ENCODE results near the gene SMAD3.
A peak's percentile ranks its signal among the peaks of the same experiment; 100 is the strongest.

The SMAD3 gene

DNA sequence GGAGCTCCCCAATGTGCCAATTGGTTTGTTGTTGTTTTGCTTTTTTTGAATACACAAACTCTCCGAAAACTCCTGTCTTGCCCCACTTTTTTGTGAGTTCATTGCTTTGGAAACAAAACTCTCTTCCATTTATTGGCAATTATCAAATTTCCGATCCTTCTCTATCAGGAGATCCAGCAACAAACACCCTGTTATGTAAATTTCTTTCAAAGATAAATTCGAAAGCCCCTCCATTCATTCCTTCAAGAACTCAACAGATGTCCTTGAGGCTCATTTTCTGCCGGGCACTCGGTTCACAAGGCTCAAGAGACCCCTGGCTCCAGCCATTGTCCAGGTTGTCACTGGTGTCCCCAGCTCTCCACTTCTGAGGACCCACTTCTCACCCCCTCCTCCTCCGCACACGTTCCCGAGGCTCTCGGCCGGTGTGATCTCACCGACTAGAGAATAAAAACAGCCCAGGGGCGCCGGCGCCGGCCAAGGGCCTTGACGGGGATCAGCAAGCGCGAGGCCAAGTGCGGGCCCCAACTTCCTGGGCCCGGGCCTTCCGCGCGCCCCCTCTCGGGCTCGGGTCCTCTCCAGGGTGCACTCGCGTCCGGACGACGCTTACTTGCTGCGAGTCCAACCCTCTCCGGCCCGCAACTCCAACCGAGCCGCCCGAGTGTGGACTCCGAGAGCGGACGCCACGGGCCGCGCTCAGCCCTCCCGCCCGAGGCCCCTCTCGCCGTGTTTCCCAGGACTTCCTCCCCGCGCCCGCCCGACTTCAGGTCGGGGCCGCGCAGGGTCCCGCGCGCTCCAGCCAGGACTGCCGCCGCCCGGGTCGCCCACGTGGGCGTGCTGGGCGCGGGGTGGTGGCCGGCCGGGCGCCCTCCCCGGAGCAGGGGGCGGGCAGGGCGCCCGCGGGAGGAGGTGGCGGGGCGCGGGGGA lies 533 bp upstream of the SMAD3 start (continued):
- TF ChIP-seq ZNF239 (tag by site-specific recombination; IDR thresholded peaks at IDR 0.05): no peak
- no peak for TF ChIP-seq ZNF248 (tag by site-specific recombination; IDR thresholded peaks at IDR 0.05)
- TF ChIP-seq KLF7 (tag by site-specific recombination; IDR thresholded peaks at IDR 0.05; ENCODE audit: borderline replicate concordance): peak; percentile 61; the same call in 1 of the 2 replicates
- no peak for TF ChIP-seq ZNF473 (tag by site-specific recombination; IDR thresholded peaks at IDR 0.05)
- no peak for TF ChIP-seq ZNF830 (tag by site-specific recombination; IDR thresholded peaks at IDR 0.05; ENCODE audit: low read depth)
- TF ChIP-seq ZNF274 (IDR thresholded peaks at IDR 0.05; ENCODE audit: low read length): no peak
- no peak for TF ChIP-seq ZNF274 (tag by site-specific recombination; IDR thresholded peaks at IDR 0.05; ENCODE audit: borderline replicate concordance)
- peak; percentile 27; the same call in 1 of the 2 replicates for TF ChIP-seq MEIS1 (CRISPR knock-in tag; IDR thresholded peaks at IDR 0.05; ENCODE audit: borderline replicate concordance)
- no peak for TF ChIP-seq ZNF133 (tag by site-specific recombination; IDR thresholded peaks at IDR 0.05)
- TF ChIP-seq, protein P1, sequence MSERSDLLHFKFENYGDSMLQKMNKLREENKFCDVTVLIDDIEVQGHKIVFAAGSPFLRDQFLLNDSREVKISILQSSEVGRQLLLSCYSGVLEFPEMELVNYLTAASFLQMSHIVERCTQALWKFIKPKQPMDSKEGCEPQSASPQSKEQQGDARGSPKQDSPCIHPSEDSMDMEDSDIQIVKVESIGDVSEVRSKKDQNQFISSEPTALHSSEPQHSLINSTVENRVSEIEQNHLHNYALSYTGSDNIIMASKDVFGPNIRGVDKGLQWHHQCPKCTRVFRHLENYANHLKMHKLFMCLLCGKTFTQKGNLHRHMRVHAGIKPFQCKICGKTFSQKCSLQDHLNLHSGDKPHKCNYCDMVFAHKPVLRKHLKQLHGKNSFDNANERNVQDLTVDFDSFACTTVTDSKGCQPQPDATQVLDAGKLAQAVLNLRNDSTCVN (tag by site-specific recombination; optimal IDR thresholded peaks at IDR 0.05): peak; percentile 99
- TF ChIP-seq, protein P2, sequence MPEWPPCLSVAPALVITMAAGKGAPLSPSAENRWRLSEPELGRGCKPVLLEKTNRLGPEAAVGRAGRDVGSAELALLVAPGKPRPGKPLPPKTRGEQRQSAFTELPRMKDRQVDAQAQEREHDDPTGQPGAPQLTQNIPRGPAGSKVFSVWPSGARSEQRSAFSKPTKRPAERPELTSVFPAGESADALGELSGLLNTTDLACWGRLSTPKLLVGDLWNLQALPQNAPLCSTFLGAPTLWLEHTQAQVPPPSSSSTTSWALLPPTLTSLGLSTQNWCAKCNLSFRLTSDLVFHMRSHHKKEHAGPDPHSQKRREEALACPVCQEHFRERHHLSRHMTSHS (tag by site-specific recombination; IDR thresholded peaks at IDR 0.05): 0 out of 2 replicates have a peak, but pooled peaks have one; percentile 14
- TF ChIP-seq, protein P3, sequence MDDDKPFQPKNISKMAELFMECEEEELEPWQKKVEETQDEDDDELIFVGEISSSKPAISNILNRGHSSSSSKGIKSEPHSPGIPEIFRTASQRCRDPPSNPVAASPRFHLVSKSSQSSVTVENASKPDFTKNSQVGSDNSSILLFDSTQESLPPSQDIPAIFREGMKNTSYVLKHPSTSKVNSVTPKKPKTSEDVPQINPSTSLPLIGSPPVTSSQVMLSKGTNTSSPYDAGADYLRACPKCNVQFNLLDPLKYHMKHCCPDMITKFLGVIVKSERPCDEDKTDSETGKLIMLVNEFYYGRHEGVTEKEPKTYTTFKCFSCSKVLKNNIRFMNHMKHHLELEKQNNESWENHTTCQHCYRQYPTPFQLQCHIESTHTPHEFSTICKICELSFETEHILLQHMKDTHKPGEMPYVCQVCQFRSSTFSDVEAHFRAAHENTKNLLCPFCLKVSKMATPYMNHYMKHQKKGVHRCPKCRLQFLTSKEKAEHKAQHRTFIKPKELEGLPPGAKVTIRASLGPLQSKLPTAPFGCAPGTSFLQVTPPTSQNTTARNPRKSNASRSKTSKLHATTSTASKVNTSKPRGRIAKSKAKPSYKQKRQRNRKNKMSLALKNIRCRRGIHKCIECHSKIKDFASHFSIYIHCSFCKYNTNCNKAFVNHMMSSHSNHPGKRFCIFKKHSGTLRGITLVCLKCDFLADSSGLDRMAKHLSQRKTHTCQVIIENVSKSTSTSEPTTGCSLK (tag by site-specific recombination; IDR thresholded peaks at IDR 0.05): no peak
- TF ChIP-seq, protein P4, sequence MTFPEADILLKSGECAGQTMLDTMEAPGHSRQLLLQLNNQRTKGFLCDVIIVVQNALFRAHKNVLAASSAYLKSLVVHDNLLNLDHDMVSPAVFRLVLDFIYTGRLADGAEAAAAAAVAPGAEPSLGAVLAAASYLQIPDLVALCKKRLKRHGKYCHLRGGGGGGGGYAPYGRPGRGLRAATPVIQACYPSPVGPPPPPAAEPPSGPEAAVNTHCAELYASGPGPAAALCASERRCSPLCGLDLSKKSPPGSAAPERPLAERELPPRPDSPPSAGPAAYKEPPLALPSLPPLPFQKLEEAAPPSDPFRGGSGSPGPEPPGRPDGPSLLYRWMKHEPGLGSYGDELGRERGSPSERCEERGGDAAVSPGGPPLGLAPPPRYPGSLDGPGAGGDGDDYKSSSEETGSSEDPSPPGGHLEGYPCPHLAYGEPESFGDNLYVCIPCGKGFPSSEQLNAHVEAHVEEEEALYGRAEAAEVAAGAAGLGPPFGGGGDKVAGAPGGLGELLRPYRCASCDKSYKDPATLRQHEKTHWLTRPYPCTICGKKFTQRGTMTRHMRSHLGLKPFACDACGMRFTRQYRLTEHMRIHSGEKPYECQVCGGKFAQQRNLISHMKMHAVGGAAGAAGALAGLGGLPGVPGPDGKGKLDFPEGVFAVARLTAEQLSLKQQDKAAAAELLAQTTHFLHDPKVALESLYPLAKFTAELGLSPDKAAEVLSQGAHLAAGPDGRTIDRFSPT (tag by site-specific recombination; IDR thresholded peaks at IDR 0.05): no peak
- no peak for TF ChIP-seq ZNF558 (tag by site-specific recombination; IDR thresholded peaks at IDR 0.05)
- peak; percentile 88 for TF ChIP-seq KLF16 (tag by site-specific recombination; IDR thresholded peaks at IDR 0.05)
- TF ChIP-seq, protein P5, sequence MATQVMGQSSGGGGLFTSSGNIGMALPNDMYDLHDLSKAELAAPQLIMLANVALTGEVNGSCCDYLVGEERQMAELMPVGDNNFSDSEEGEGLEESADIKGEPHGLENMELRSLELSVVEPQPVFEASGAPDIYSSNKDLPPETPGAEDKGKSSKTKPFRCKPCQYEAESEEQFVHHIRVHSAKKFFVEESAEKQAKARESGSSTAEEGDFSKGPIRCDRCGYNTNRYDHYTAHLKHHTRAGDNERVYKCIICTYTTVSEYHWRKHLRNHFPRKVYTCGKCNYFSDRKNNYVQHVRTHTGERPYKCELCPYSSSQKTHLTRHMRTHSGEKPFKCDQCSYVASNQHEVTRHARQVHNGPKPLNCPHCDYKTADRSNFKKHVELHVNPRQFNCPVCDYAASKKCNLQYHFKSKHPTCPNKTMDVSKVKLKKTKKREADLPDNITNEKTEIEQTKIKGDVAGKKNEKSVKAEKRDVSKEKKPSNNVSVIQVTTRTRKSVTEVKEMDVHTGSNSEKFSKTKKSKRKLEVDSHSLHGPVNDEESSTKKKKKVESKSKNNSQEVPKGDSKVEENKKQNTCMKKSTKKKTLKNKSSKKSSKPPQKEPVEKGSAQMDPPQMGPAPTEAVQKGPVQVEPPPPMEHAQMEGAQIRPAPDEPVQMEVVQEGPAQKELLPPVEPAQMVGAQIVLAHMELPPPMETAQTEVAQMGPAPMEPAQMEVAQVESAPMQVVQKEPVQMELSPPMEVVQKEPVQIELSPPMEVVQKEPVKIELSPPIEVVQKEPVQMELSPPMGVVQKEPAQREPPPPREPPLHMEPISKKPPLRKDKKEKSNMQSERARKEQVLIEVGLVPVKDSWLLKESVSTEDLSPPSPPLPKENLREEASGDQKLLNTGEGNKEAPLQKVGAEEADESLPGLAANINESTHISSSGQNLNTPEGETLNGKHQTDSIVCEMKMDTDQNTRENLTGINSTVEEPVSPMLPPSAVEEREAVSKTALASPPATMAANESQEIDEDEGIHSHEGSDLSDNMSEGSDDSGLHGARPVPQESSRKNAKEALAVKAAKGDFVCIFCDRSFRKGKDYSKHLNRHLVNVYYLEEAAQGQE (tag by site-specific recombination; IDR thresholded peaks at IDR 0.05): no peak
- 0 out of 2 replicates have a peak, but pooled peaks have one; percentile 15 for TF ChIP-seq ZBTB21 (tag by site-specific recombination; IDR thresholded peaks at IDR 0.05)
